Right lobe of liver (tissue), 4 donors: ENCODE results near the gene OR10H5.
A peak's percentile ranks its signal among the peaks of the same experiment; 100 is the strongest.

ENCODE experiments used
- POLR2A ChIP-seq: fragments of 450-650 bp; IDR thresholded peaks from one replicate; pipeline ENCODE4 v1.6.1; 2017; ENCODE audit warnings: antibody characterized with exemption, mild to moderate bottlenecking
- TF ChIP-seq, protein P1 (sequence below), 4 donors: fragments of 200-600 bp in 3 of 4; fragments of 450-650 bp in 1 of 4; IDR thresholded peaks; one replicate each; pipeline versions ENCODE4 v1.5.1 to v1.8.0; 2016 to 2022; ENCODE audit warnings: antibody characterized with exemption in 4 of 4, mild to moderate bottlenecking in 2 of 4
- donor health status: DM: no; HTN: no; CAD: no.
- donor health status: DM: no; HTN: no; CAD: no.
- donor health status: DM: no; HTN: yes; CAD: no.

- TF ChIP-seq, protein P1, sequence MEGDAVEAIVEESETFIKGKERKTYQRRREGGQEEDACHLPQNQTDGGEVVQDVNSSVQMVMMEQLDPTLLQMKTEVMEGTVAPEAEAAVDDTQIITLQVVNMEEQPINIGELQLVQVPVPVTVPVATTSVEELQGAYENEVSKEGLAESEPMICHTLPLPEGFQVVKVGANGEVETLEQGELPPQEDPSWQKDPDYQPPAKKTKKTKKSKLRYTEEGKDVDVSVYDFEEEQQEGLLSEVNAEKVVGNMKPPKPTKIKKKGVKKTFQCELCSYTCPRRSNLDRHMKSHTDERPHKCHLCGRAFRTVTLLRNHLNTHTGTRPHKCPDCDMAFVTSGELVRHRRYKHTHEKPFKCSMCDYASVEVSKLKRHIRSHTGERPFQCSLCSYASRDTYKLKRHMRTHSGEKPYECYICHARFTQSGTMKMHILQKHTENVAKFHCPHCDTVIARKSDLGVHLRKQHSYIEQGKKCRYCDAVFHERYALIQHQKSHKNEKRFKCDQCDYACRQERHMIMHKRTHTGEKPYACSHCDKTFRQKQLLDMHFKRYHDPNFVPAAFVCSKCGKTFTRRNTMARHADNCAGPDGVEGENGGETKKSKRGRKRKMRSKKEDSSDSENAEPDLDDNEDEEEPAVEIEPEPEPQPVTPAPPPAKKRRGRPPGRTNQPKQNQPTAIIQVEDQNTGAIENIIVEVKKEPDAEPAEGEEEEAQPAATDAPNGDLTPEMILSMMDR (IDR thresholded peaks at IDR 0.05): peak; percentile 32 to 57 (median 50)
- no peak for TF ChIP-seq POLR2A
Observed at GRCh38 chr19:15759962-15760565, 27.4 kb upstream of the OR10H5 start.
